HG03354 (cell line): ENCODE data around the gene C3orf70.

ENCODE experiments used
- ATAC-seq: cut with Tn5 transposase; IDR thresholded peaks from one replicate; pipeline ENCODE4 v1.9.1; 2021; ENCODE audit warnings: mild to moderate bottlenecking; ENCODE audit not compliant: unreplicated experiment, poor library complexity, severe bottlenecking

Gene C3orf70

GRCh38 chr3:185060655-185061054, 92.2 kb downstream of the C3orf70 start:
- ATAC-seq: no peak

- no peak for ATAC-seq
These were observed 93.1 kb downstream of the C3orf70 start for GRCh38 chr3:185059766-185060165.

GRCh38 chr3:185058796-185059195, 94.1 kb downstream of the C3orf70 start:
- no peak for ATAC-seq

GRCh38 chr3:185057829-185058228, 95.0 kb downstream of the C3orf70 start:
- no peak for ATAC-seq

GRCh38 chr3:185056908-185057307, 96.0 kb downstream of the C3orf70 start:
- ATAC-seq: no peak

GRCh38 chr3:185052631-185053030, 100.2 kb downstream of the C3orf70 start:
- ATAC-seq: no peak

GRCh38 chr3:185051801-185052200, 101.1 kb downstream of the C3orf70 start:
- ATAC-seq: no peak

GRCh38 chr3:185049710-185050109, 103.2 kb downstream of the C3orf70 start:
- ATAC-seq: no peak

GRCh38 chr3:185046603-185047002, 106.3 kb downstream of the C3orf70 start:
- no peak for ATAC-seq

- no peak for ATAC-seq
These were observed 106.7 kb downstream of the C3orf70 start for GRCh38 chr3:185046164-185046515.

- ATAC-seq: no peak
These were observed 110.4 kb downstream of the C3orf70 start for GRCh38 chr3:185042312-185043050.

GRCh38 chr3:185041540-185041939, 111.3 kb downstream of the C3orf70 start:
- ATAC-seq: no peak

GRCh38 chr3:185040425-185040824, 112.4 kb downstream of the C3orf70 start:
- ATAC-seq: no peak

GRCh38 chr3:185037801-185038200, 115.1 kb downstream of the C3orf70 start:
- ATAC-seq: no peak

- no peak for ATAC-seq
These were observed 121.9 kb downstream of the C3orf70 start for GRCh38 chr3:185030951-185031350.

GRCh38 chr3:185030399-185030798, 122.5 kb downstream of the C3orf70 start:
- no peak for ATAC-seq

- ATAC-seq: no peak
These were observed 123.8 kb downstream of the C3orf70 start for GRCh38 chr3:185029086-185029485.

GRCh38 chr3:185028121-185028520, 124.7 kb downstream of the C3orf70 start:
- ATAC-seq: no peak
